A172 (cell line): ENCODE results near the gene LEAP2. TPM values are rescaled to one million over a fixed set of nuclear protein-coding genes. Genes with fewer than 3 reads are reported as not detected.
"Not testable (repeated sequence)": the region's sequence is repeated elsewhere in the genome, so short reads cannot be mapped to it uniquely, and the experiment has no call there.

Experiments
- DNase-seq: peaks from one replicate; pipeline ENCODE4 v3.0.0-alpha.2; 2015; ENCODE audit warnings: low spot score
- total RNA-seq: library from RNA; depleted of rRNA; stranded (reverse); fragments of >200 nt; shearing (Covaris generic); gene quantifications from 2 replicates; pipeline ENCODE4 v1.2.3, GENCODE V29; 2014

LEAP2 gene
- total RNA-seq, 1 experiment from 2014 or later = 1.9 TPM

DNA sequence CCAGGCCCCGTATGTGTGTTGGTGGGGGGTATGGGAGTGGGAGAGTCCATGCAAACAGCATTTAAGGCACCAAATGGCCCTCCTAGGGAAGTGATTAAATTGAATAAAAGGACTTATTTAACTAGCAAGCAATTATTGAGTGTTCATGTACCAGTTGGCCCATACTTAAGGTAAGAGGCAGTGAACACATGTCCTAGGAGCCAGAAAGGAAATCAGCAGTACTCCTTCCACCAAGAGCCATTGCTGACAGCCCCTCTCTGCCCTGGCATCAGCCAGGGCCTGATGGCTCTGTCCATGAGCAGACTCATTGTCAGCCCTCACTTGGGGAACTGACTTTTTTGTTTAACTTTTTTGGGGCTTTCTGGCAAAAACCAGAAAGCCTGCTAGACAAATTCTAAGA, 32.6 kb upstream of the LEAP2 start:
- DNase-seq = no peak

DNA sequence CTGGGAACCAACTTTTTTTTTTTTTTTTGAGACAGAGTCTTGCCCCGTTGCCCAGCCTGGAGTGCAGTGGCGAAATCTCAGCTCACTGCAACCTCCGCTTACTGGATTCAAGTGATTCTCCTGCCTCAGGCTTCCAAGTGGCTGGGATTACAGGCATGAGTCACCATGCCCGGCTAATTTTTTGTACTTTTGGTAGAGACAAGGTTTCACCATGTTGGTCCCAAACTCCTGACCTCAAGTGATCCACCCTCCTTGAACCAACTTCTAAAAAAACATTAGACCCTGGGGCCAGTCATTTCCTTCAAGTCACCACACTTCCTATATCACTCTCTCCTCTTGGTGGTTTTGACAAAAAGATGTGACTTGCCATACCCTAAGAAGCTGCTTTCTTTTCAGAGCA, 32.2 kb upstream of the LEAP2 start:
- peak; percentile 24 for DNase-seq

DNA sequence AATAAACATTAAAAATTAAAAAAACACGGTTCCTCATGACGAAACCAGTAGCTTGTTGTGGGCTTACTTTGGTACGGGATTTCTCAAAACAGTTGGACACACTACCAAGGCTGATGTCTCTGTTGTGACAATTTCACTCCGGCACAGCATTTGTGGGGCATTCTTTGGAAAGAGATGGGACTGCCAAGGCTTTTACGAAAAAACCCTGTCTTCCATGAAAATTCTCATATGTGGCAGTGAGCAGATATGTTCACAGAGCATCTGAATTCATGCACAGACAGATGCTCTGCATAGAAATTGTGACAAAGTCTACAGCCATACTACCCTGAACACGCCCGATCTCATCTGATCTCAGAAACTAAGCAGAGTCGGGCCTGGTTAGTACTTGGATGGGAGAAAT, 25.2 kb upstream of the LEAP2 start:
- DNase-seq = no peak

DNA sequence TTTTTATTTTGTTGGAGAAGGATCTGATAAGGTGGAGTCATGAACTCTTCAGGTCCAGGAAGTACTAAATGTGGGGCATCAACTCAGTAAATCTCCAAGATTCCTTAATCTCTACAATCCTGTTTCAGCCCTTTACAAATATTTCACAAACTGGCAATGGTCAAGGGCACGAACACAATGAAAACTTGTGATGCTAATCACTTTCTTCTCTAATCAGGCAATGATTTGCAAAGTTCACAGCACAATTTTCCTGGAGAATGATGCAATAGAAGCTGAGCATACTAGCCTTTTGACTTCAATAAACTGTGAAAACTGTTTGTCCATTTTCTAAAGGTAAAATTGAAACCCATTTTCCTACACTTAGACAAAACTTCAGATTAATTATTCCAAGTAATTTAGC, 24.1 kb upstream of the LEAP2 start:
- DNase-seq = no peak

DNA sequence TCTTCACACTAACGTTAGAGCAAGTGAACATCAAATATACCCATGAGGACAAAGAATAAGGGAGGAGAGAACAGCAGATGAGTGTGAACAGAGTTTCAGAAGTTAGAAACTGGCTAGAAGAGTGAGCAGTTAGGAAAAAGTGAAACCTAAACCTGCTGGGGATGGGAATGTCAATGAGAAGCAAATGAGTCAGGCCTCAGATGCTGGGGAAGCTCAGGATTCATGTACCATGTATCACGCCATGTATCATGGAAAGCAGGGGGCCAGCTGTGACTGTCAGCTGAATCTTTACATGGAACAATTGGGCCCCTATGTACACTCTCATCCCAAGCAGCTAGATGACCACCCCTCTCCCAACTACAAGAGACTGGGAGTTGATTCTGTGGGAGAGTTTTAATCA, 23.4 kb upstream of the LEAP2 start:
- no peak for DNase-seq

DNA sequence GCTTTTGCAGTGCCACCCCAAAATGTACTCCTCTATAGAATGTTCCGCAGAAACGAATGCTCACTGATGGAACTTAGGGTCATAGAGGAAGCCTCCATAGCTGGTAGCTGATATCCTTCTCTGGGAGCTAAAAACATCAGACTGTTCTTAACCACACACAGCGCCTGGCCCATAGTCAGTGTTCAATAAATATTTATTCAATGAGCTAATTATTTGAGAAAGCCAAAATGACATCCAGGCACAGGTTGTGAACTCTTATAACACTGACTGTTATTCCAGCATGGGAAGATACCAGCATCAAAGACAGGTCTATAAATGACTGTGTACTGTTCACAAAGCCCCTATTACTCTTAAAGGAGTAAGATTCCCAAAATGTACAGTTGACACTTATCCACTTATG, 20.1 kb upstream of the LEAP2 start:
- no peak for DNase-seq

DNA sequence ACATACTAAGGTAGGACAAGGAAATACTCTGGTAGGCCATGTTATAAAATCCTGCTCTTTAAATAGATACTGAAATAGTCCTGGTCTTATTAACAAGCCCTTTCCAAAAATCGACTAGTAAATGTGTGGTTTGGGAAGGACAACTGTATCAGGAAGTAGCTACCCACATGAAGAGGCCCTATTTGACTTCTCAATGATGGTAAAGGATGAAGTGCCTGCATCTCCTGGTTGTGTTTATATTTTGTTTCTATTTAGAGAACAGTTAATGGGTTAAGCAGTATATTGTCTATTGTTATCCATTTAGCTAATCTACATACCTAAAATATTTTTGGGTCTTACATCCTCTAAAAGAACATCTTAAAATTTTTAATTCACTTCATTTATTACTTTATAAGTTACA, 19.7 kb upstream of the LEAP2 start:
- no peak for DNase-seq

DNA sequence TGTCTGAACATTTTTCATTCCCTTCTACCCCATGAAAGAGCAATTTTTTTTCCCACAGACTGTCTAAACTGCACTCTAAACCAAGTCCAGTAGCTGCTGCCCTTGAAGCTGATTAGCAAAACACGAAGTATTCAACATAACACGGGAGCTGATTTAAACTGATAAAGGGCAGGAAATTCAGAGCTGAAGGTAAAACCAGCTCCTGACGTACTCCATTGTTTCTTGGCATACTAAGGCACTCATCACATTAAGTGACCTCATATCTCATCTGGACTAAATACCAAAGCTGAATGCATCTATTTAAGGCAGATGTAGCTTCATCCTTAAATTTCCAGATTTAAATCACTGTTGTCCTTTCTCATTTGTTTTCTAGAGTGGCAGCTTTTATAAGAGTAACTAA, 19.2 kb upstream of the LEAP2 start:
- DNase-seq = no peak

DNA sequence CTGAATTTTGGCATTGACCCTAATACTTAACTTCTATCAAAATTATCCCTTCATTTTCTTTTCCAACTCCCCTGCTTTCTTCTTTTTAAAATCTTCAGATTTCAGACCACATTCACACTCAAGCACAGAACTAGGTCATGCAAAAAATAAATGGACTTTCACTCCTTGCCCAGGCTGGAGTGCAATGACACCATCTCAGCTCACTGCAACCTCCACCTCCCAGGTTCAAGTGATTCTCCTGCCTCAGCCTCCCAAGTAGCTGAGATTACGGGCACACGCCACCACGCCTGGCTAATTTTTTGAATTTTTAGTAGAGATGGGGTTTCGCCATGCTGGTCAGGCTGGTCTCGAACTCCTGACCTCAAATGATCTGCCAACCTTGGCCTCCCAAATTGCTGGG, 18.5 kb upstream of the LEAP2 start:
- not testable (repeated sequence) for DNase-seq

DNA sequence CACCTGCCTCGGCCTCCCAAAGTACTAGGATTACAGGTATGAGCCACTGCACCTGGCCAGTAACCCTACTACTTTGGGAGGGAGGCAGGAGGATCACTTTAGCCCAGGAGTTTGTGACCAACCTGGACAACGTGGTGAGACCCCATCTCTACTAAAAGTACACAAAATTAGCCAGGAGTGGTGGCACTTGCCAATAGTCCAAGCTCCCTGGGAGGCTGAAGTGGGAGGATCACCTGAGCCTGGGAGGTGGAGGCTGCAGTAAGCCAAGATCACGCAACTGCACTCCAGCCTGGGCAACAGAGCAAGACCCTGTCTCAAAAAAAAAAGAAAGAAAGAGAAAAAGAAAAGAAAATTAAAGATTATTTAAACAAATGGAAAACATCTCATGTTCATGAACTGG, 17.5 kb upstream of the LEAP2 start:
- DNase-seq = no peak

DNA sequence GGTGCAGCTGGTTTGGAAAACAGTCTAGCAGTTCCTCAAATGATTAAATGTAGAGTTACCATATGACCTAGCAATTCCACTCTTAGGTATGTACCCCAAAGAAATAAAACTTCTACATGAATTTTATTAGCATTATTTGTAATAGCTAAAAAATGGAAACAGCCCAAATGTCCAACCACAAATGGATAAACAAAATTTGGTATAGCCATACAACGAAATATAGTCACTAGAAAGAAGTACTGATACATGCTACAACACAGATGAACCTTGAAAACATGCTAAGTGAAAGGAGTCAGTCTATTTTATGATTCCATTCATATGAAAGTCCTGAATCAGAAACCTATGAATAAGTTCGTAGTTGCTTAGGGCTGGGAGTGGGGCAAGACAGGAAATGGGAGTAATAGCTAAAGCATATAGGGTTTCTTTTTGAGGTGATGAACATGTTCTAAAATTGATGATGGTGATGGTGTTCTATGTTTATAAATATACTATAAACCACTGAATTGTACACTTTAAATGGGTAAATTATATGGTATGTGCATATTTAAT, 13.5 kb upstream of the LEAP2 start:
- no peak for DNase-seq

DNA sequence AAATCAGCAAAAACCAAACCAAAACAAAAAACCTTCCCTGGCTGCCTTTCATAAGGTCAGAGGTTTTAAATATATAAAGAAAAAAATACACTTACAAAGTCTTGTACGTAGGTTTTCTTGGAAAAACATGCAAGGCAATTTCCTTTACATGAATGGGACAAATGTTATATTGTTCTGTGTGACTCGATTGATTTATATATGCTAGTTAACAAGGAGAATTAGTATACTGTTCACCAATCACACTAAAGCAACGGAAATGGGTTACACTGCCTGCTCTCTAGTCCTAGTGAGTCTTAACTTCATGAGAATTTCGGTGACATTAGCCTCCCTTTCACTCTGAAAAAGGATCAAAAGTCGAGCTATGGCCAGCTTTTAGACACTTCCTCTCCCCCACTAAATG, 12.7 kb upstream of the LEAP2 start:
- no peak for DNase-seq

DNA sequence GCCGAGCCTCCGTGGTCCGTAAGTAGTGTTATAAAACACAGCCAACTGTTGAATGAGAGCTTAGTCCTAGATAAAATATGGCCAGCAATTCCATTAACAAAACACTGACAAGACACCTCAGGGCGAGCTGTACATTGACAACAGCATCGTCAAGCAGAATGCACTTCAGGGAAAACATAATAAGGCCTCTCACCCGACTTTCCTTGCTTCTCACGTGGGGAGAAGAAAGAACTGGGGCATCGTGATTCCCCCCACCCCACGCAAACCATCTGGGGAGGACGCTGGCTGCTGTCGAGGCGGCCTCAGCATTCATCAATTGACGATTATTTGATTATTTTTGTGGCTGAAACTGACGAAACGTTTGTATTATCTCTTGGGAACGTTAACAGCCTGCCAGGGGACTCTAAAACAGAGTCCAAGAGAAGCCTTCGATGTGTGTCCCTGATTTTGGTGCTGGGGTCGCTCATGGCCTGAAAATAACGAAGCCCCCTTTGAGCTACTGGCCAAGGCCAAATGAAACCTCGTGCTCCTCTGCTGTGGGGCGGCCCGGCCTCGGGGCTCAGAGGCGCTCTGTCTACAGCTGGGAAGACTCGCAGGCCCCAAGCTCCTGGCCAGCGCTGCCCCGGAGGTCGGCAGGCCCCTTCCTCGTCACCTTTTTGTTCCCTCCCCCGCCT, 7.7 kb upstream of the LEAP2 start:
- no peak for DNase-seq

DNA sequence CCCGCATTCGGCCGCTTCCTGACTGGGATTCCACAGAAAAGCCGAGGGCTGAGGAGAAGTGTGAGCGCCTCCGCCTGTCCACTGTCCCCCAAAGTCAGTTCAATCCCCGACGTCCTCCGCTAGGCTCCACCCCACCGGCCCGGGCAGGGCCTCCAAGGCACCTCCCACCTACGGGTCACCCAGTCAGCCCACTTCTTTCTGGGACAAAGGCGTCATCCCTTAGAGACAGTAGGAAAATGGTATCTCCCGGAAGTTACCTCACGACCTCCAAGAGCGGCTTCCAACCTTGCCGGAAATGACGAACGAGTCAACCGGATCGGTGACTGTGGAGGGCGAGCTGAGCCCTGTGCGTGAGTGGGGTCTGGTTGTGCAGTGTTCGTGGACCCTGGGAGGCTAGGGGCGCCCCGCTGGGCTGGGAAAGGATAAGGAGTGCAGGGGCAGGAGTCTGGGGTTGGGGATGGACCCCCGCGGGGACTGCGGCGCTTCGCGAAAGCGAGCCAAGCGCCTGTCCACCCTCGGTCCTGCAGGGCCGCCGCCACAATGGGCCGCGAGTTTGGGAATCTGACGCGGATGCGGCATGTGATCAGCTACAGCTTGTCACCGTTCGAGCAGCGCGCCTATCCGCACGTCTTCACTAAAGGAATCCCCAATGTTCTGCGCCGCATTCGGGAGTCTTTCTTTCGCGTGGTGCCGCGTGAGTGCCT, 7.0 kb upstream of the LEAP2 start, which contains the start of the genes GDF9 and UQCRQ:
Gene GDF9 (minus strand): TSS at position 128 of the 704 bp plus-strand sequence. CDS start 1,936 bp downstream, outside the sequence.
Gene UQCRQ (plus strand): TSS at position 301 of the 704 bp plus-strand sequence. CDS start 240 bp downstream, at position 541.
- DNase-seq = peak; percentile 100

DNA sequence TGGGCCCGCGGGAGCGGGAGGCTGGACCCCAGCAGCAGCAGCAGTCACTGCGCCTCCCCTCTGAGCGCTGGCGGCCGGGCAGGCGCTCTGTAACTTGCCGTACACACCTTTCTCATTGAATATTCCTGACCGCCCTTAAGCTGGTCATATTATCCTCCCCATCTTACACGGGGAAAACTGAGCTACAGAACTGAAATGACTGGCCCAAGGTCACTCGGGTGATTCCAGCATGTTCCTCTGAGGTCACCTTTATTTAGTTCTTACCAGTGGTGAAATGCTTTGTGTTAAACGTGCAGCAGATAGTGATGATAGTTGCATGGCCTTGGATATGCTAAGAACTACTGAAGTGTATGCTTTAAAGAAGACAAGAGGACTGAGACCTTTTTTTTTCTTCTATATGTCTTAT, 6.4 kb upstream of the LEAP2 start:
- DNase-seq = no peak

DNA sequence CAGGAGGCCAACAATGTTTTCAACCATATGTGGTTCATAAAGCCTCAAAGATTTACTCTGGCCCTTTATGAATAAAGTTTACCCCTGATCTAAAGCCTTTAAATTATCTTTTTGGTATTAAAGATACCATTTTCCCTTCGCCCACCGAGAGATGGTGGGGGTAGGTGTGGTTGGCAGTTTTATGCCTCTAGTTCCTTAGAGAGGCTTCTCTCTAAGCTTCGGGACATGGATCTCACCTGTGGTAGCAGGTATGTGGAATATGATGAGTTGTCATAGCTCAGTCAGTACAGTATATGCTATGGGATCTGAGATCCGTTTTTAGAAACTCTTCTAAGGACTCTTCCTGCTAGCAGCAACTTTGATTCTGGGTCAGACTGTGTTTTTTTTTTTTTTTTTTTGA, 4.7 kb upstream of the LEAP2 start:
- no peak for DNase-seq

DNA sequence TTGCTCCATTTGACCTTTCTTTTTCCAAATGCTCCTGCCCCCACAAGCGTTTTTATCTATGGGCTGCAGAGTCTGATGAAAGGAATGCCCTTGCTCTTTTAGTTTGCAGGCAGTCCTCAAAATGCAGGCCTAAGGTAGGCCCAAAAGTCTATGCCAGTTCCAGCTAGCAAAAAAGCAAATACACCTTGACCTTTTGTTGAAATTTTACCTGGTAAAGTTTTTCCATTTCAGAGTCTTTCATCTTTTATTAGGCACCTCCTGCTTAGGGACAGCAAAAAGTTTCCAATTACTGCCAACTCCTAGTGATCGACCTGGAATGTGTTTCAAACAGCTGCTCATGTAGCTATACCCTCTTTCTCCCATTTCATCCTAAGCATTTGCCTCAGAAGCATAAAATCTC, 2.7 kb upstream of the LEAP2 start:
- DNase-seq = no peak

DNA sequence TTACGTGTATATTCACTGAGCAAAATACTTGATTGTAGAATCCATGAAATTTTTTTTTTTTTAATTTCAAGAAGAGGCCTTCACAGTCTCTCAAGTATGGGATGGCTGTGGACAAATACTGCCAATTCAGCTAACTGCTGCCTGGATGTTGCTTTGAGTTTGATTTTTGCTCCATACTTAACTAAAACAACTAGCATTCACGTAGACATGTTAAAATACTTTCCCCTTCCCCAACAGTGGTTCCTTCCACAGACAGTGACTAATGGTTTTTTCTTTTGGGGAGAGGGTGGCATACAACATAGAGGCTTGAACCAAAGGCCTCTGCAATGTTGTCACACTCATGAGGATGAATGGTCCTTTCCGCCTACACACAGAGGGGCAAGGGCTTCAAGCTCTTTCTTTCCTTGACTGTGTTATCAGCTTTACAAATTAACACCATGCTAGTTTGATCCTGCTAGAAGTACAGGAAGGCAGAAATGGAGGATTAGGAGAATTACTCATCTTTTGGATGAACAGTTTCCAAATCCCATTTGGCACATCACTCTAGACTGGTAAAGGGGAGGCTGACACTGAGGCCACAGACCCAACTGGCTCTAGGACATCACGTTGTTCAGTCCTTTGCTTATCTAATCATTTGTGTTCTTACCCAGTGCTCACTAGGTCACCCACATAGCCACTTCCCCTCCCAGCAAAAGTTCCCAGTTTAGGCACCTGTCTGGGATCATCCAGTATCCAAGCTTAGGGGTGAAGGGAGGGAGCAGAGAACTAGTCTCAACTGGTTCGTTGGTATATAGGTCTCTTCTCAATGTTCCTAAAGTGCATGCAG, 1.8 kb upstream of the LEAP2 start:
- no peak for DNase-seq

DNA sequence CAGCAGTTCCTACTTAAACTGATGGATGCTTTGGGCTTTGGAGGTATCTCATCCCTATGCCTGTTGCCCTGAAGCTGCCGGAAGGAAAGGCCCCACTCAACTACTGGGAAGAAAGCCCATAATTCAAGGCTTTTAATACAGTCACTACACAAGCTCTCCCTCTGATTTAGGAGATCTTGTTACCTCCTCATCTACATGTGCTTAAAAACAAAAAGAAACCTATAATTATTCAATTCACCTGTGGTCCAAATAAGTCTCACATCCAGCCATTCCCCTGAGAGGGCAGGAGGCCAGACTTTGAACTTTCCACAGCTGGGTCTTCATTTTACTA, 715 bp upstream of the LEAP2 start:
- DNase-seq = no peak

DNA sequence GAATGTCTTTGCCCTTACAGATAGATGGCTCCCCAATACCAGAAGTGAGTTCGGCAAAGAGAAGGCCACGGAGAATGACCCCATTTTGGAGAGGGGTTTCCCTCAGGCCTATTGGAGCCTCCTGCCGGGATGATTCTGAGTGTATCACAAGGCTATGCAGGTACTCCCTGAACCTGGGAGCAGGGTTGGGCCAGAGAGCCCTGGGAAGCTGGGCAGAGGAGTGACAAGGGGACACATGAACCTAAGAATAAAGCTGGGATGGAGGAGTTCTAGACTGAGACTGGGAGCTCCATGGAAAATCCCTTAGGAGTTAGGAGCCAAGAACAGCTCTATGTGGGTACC, 433 bp downstream of the LEAP2 start:
- DNase-seq = no peak

DNA sequence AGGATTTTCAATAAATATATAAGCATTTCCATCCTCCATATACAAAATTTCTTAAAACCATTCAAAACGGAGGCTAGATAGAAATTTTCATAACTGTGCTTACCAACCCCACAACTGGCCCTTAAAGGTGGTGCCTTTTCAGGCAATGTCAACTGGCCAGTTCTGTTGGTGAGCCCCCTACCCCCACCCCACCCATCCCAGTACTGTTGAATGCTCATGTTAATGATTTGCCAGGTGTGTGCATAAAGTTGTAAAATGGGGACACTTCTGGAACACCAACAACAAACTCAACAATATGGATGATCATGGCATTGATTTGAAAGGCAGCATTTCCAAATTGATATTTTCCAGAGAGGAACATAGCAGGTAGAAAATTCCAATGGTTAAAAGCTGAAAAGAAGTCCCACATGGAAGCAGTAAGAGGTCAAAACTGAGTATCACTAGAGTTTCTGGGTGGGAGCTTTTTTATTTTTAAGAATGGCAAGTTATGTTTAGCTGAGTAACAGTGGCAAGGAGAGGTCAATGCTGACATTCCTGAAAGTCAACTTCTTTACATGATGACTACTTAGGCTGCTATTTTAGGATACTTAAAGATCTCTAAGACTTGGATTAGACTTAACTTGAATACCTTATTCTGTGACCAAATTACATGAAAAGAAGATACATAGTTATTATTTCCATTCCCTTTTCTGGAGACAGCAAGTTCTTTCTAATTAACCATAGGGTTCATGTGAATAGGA, 2.7 kb downstream of the LEAP2 start:
- DNase-seq = no peak

DNA sequence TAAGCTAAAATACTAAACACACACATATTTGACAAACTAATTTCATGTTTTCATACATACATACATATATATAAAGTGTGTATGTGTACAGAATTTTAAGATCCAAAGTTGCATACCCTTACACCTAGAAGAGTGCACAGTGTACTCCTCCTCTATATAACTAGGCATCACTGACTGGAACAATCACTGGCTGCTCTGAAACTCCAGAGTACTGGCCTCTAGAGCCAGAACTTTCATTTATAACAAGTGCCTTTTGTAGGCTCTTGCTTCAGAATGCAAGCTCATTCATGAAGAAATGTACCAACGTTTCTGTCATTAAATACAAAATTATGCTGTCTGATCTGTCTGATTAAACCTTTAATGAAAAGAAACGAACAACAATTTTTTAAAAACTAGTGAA, 4.0 kb downstream of the LEAP2 start:
- no peak for DNase-seq
